ENCODE data around the gene FAM193A.
A peak's percentile ranks its signal among the peaks of the same experiment; 100 is the strongest.

The FAM193A gene

DNA sequence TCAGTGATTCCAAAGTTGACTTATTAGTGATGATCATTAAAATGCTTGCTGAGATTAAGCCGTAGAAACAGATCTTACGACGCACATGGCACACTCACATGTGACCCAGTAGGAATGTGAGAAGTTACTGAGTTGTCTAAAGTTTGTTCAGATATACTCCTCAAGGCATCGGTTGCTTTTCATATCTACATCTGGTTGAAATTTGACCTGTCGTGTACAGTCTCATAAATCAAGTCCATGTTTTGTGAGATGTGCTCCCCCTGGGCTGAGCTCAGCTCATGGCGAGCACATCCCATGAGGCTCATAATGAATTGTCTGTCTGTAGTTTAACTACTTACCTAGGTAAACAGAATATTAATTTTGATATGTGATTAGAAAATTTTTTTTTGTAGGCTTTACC lies 152.7 kb downstream of the FAM193A start:
- no peak for DNase-seq (ENCODE audit: low spot score)
- no peak for FAIRE-seq

DNA sequence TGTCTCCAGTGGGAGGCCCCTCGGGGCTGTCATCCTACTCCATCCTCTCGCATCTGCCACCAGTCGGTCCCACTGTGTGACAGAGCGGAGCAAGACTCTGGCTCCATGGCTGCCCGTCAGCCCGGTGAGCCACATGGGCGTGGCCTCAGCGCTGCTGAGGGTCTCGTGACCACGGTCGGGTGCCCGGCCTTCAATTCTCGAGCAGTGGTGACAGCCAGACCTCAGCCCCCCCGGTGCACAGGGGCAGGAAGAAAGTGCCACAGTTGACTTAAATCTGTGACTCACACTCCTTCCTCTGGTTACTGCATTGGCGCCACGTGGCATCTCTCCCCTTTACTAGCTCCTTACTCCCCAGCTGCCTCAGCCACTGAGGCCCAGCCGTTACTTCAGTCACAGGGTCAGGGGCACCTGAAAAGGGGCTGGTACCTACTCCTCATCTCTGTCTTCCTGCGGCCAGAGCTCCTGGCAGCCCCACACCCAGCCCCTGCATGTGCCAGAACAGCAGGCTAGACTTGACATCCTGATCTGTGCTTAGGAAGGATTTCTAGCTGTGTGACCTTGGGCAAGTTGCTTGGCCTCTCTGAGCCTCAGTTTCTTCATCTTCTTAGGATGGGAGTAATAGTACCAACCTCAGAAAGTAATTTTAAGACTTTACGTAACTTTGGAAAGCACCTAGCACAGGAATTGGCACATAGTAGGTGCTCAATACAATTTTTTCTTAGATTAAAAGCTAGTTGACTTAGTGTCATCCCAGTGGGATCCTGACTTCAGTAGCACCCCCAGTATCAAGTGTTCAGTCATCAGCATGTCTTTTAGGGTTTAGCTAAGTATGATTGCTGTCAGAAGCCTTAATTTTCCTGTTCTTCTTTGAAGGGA lies 153.6 kb downstream of the FAM193A start:
- FAIRE-seq = no peak
- no peak for DNase-seq (ENCODE audit: low spot score)

DNA sequence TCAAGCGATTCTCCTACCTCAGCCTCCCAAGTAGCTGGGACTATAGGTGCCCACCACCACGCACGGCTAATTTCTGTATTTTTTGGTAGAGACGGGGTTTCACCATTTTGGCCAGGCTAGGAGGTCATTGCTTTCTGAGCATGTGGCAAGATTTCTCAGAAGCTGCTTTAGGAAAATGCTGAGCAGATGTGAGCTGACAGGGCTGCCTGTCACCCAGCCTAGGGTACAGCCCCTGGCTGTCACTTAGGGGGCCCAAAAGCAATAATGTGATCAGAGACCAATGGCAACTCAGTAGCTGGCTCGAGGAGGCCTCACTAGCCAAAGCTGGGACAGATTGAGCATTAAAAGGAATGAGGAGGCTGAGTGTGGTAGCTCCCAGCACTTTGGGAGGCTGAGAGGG lies 154.9 kb downstream of the FAM193A start:
- FAIRE-seq (no peak), DNase-seq (ENCODE audit: low spot score) (no peak)

DNA sequence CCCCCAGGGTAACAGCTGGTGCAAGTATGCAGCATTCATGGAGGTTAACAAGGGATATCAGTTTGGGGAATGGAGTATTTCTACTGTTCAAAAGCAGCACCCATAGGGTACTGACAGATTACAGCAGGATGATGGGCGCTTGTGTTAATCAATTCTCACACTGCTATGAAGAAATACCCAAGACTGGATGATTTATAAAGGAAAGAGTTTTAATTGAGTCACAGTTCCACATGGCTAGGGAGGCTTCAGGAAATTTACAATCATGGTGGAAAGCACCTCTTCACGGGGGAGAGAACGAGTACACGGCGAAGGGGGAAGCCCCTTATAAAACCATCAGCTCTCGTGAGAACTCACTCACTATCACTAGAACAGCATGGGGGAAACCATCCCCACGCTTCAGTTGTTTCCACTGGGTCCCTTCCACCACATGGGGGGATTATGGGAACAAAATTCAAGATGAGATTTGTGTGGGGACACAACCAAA lies 155.5 kb downstream of the FAM193A start:
- DNase-seq (ENCODE audit: low spot score) = no peak
- no peak for FAIRE-seq

DNA sequence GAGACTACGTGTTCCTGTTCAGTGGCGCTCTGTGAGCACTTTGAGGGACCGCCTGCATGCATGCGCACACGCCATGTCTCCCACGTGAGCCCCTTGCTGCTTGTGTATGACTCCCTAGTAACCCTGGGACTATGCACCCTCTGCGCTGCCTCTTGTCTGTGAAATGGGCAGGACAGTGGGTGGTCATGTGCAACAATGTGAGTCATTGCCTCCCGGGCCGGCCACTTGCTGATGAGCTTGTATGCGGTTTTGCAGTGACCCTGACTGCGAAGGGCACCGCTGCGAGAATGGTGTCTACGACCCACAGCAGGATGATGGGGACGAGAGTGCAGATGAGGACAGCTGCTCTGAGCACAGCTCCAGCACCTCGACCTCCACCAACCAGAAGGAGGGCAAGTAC lies 158.2 kb downstream of the FAM193A start:
- no peak for DNase-seq (ENCODE audit: low spot score)
- FAIRE-seq = no peak

DNA sequence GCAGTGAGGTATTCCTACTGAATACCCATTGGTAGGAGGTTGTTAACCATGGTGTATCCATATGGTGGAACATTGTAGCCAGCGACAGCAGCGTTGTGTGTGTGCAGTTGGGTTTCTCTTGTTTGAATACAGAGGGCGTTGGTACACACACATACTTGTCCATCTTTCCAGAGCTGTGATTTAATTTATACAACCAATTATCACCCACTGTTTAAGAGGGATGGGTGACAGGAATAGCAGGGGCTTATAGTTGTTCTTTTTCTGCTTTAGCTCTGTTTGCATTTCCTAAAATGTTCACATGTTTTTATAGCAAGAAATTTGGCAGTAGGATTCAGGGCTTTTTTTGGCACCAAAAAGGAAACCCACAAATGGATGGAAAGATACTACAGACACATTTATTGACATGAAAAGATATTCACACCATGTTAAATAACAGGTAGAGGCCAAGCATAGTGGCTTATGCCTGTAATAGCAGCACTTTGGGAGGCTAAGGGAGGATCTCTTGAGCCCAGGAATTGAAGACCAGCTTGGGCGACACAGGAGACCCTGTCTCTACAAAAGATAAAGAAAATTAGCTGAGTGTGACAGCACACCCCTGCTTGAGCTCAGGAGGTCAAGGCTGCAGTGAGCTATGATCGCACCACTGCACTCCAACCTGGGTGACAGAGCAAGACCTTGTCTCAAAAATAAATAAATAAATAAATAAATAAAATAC lies 159.1 kb downstream of the FAM193A start:
- no peak for FAIRE-seq
- DNase-seq (ENCODE audit: low spot score) = no peak

DNA sequence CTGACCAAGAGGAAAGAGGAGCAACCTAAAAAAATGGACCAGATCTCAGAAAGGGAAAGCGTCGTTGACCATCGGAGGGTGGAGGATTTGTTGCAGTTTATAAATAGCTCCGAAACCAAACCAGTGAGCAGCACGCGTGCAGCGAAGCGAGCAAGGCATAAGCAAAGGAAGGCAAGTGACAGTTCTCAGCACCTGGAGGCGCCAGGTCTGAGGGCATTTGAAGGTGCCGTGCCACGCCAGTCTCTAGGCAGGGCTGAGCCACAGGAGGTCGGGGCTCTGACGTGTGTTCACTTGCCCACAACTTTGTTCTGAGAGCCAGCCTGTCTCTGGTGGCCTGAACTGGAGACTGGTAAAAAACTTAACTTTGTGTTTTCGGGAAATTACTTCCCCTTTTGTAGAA lies 160.0 kb downstream of the FAM193A start:
- no peak for FAIRE-seq

DNA sequence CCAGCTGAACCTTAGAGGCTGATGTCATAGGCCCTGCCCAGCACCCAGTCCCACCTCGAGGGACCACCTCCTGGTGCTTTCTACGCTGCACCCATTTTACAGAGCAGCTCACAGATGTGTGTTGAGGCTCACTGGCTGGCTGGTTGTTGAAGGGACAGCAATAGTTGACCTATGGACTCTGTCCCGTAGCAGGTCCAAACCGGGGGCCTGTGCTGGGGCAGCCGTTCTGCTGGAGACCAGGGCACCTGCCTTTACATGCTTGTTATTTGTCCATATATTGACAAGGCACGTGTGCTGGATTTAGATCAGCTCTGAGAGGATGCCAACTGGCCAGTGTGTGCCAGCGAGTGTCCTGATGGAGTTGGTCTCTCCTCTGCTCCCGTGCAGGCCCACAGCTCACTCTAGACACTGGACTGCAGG lies 161.6 kb downstream of the FAM193A start:
- FAIRE-seq = no peak
- DNase-seq (ENCODE audit: low spot score) = no peak

More for the DNA sequence above, 160.0 kb downstream of the FAM193A start:
- no peak for DNase-seq (ENCODE audit: low spot score)

DNA sequence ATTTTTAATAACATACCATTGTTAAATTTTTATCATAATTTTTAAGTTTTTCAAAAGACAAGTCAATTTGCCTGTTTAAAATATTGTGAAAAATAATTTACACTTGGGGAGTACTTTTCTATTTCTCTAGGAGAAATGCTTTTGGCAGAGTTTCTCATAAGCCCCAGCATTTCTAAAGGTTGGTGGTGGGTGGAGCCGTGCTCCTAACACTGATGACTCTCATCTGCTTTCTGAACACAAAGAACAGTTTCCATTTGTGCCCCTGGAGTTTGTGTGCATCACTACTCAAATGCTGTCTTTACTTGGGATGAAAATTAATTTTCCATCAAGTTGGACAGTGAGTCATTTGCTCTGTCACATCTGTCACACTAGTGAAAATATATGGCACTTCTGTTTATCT lies 162.1 kb downstream of the FAM193A start:
- FAIRE-seq (no peak), DNase-seq (ENCODE audit: low spot score) (no peak)

DNA sequence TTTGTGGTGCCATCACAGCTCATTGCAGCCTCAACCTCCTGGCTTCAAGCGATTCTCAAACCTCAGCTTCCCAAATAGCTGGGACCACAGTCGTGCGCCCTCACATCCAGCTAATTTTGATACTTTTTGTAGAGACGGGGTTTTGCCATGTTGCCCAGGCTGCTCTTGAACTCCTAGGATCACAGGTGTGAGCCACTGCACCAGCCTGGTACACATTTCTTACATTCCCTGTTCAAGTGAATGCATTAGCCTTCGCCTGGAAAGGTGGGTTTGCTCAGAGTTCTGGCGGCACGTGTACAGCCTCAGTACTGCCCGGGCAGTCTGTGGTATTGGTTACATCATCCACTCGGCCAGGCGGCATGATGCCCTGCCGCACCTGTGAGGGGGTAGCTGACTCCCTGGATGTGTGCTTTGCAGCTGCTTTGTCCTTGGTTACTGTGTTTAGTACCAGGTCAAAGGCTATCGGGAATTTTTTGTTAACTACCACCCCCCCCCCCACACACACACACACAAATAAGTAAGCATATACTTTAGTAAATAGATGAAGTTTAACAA lies 162.6 kb downstream of the FAM193A start:
- DNase-seq (ENCODE audit: low spot score) (no peak), FAIRE-seq (no peak)

DNA sequence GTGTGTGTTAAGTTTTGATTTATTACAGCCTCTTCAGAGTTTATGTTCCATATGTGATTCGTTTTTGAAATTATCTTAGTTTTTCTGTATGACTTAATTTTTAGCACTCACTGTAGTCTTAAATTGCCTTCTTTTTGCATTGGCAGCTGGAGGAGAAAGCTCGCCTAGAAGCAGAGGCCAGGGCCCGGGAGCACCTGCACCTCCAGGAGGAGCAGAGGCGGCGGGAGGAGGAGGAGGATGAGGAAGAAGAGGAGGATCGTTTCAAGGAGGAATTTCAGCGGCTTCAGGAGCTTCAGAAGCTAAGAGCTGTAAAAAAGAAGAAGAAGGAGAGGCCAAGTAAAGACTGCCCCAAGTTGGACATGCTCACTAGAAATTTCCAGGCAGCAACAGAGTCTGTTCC lies 163.1 kb downstream of the FAM193A start:
- FAIRE-seq (no peak), DNase-seq (ENCODE audit: low spot score) (no peak)

DNA sequence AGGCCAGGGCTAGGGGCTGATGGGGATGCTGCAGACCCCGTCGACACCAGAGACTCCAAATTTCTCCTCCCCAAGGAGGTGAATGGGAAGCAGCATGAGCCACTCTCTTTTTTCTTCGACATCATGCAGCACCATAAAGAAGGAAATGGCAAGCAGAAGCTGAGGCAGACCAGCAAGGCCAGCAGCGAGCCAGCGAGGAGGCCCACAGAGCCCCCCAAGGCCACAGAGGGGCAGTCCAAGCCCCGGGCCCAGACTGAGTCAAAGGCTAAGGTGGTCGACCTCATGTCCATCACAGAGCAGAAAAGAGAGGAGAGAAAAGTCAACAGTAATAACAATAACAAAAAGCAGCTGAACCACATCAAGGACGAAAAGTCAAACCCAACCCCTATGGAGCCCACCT lies 163.6 kb downstream of the FAM193A start:
- no peak for FAIRE-seq
- DNase-seq (ENCODE audit: low spot score) = no peak

DNA sequence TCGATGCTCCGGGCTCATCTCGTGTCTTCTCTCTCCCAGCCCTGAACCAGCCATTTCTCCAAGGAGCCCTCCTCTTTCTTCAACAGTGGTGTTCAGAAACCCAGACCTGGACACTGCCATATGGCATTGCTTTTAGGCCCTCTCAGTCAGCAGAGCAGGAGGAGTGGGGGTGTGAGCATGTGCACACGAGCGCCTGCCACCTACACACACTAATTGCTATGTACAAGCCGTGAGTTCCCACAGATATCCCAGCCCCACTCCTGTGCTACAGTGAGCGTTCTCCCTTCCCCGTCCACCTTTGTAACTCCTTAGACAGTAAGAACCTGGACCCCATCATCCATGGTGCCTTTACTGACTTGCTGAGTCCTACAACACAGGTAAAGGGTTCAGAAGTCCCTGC lies 165.9 kb downstream of the FAM193A start:
- FAIRE-seq (no peak), DNase-seq (ENCODE audit: low spot score) (no peak)

DNA sequence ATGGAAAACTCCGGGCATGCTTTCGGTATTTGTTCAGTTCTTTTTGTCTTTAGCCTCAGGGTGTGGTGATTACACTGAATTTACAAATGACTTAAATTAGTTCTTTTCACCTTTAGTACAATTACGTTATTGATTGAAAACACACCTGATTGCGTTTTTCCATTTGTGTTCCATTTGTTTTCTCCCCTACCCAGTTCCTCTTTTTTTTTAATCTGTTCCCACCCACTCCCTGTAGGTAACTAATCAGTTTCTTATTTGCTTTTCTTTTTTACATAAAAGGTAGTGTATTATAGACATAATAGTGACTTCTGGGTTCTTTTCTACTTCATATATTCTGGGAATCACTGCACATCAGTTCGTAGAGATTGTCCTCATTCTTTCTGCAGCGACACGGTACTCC lies 166.3 kb downstream of the FAM193A start:
- no peak for FAIRE-seq
- DNase-seq (ENCODE audit: low spot score) = no peak

DNA sequence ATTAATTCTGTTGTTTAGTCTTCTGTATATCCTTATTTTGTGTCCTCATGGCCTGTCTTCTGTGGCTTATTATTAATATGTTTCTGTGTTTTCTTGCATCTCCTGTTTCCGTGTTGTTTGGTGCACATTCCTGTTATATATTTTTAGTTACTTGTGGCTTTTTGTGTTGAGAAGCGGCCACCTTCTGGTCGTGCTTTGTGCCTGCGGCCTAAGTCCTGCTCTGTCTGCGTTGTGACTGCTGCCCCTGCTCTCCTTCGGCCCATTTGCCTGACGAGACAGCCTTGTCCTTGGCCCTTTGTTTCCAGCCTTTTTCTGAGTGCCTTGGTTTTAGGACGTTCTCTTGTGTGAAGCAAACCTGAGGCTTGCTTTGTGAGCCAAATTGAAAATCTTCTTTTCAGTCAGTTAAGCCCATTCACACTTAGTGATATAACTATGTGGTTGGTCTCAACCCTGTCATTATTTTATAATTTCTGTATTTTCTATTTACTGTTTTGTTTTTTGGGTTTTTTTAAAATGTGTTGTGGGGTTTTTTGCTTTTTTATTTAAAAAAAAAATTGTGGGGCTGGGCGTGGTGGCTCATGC lies 175.9 kb downstream of the FAM193A start:
- no peak for FAIRE-seq

DNA sequence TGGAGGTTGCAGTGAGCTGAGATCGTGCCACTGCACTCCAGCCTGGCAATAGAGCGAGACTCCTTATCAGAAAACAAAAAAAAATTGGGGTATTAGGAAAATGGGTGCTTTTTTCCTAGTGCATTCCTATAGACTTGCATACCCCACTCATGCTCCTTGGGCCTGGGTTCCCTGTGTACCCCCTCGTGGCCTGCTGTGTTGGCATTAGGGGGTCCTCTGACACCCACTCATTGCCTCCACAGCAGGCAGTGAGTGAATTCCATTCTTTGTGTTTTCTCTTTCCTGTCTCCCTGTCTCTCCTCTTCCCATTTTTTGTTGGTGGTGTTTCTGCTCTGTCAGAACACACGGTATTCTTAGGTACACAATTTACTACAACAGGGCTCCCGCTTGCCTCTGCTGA lies 176.9 kb downstream of the FAM193A start:
- FAIRE-seq (no peak), DNase-seq (ENCODE audit: low spot score) (no peak)

More for the DNA sequence above, 175.9 kb downstream of the FAM193A start:
- DNase-seq (ENCODE audit: low spot score) = peak; percentile 11

DNA sequence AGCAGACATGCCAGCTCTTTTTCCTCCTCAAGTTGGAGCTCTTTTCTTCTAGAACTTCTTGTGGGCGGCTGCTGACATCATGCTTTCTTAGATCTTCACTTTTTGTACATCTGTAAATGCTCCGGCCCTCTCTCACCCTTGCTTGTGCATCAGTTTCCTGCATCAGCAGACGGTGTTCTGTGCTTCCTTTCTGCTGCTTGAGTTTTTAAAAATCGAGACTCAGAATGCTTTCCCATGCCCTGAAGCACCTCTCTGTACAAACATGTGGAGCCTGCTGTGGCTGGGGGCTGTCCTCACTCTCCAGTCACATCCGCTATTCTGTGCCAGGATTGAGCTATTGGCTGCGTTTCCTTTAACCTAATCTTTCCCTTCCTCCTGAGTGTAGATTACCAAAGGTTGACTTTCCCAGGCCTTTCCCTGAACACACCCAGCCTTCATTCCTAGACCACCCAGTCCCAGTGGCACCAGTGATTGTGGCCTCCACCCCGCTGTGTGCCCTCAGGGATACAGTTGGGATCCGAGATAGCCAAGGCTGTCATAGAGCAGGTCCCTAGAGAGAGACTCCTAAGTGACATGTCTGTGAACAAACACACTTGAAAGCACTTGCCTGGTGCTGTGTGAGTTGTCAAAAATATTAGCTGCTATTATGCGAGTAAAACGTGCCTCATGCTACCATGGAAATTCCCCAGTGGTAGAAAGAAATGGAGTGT lies 177.8 kb downstream of the FAM193A start:
- DNase-seq (ENCODE audit: low spot score) = no peak
- no peak for FAIRE-seq

DNA sequence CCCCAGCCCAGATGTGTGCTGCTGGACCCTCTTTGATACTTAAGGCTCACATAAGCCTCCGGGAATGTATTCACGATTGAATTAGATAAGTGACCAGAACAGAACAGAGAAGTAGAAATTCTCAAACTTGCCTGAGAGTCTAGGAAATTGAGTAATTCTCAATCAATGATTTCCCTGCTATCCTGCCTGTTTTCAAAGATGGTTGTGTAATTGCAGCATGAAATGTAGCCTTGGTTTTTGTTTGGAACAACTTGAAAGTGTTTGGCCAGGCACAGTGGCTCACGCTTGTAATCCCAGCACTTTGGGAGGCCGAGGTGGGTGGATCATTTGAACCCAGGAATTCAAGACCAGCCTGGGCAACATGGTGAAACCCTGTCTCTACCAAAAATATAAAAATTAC lies 178.5 kb downstream of the FAM193A start:
- DNase-seq (ENCODE audit: low spot score) (no peak), FAIRE-seq (no peak)

DNA sequence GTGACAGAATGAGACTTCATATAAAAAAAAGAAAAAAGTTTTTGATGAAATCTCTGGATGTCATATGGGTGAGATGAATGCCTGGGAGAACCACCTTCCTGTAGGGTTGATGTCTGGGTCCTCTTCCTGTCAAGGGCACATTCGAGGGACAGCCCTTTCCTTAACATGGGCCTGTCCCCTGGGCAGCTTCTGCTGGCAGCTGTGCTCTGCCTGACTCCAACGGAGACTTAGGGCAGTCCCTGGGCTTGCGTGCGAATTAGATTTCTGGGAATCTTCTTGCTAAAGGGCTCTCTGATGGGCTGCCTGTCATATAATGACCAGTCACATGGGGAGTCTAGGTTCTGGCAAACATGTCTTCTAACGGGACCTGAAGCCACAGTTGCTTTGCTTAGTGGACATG lies 179.0 kb downstream of the FAM193A start:
- no peak for FAIRE-seq
- no peak for DNase-seq (ENCODE audit: low spot score)

DNA sequence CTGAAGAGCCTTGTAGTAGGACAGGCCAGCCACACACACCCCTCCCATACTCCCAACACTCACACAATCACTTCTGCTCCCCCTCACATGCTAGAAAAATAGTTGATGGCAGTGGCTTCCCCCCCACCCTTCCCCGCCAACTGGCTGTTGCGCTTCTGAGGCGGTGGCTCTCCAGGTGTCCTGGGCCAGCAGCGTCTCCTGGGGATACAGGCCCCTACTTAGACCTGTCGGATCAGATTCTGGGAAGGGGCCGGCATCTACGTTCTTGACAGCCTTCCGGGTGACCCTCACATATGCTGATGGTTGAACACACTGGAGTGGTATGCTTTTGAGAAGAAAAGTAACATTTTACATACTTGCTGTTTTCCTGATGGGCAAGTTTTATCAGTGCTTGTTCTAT lies 179.8 kb downstream of the FAM193A start:
- FAIRE-seq = no peak
- DNase-seq (ENCODE audit: low spot score) = no peak

DNA sequence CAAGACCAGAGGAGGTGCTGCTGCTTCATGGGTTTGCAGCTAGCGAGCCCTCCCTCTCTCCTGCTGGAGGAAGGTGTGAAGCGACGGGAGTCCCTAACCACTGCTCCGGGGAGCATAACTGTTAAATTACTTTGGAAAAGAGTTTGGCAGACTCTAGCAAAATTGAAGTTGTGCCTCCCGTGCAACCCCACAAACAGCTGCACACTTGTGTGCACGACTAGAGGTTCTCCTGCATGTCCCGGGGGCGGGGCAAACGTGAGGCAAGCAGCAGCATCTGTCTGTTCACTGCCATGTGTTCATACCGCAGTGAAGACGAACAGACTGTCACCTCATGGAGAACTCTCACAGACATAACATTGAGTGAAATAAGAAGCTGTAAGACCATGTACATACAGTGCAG lies 185.1 kb downstream of the FAM193A start:
- FAIRE-seq (no peak), DNase-seq (ENCODE audit: low spot score) (no peak)
